ENCODE results near the gene CLTA. TPM values are rescaled to one million over a fixed set of nuclear protein-coding genes. Genes with fewer than 3 reads are reported as not detected.
A peak's percentile ranks its signal among the peaks of the same experiment; 100 is the strongest.

CLTA gene, protein sequence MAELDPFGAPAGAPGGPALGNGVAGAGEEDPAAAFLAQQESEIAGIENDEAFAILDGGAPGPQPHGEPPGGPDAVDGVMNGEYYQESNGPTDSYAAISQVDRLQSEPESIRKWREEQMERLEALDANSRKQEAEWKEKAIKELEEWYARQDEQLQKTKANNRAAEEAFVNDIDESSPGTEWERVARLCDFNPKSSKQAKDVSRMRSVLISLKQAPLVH
- 100 to 1,000 TPM; 210 to 259 TPM for total RNA-seq

DNA sequence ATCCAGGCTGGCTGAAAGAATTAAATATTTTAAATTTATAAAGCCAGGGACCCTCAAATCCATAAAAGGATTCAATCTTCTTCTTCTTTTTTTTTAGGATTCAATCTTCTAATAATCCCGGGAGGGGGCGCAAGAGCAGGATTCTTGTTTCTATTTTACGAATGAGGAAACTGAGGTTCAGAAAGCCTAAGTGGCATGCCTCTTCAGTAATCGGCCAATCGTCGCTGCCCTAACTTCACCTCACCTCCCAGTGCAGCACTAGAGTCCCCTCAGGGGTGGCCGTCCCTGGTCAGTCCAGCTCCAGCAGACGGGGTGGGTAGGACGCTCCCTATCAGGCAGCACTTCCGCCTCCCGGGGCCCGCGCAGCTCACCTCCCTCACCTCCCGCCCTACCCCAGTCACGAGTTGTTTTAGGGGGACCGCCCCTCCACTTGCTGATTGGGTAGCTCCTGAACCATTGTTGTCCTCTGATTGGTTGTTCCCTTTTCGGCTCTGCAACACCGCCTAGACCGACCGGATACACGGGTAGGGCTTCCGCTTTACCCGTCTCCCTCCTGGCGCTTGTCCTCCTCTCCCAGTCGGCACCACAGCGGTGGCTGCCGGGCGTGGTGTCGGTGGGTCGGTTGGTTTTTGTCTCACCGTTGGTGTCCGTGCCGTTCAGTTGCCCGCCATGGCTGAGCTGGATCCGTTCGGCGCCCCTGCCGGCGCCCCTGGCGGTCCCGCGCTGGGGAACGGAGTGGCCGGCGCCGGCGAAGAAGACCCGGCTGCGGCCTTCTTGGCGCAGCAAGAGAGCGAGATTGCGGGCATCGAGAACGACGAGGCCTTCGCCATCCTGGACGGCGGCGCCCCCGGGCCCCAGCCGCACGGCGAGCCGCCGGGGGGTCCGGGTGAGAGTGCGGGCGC is at the start of gene CLTA:
Gene CLTA (plus strand): TSS at position 534 of the 902 bp plus-strand sequence. CDS start 136 bp downstream, at position 670.
- H3K9me3 ChIP-seq = no peaks in the 10 kb centered on the region
- no peaks in the 10 kb centered on the region for H3K27me3 ChIP-seq (replicated peaks; ENCODE audit: insufficient read depth)
- peaks cover 5% of the 10 kb centered on the region for H3K4me1 ChIP-seq (replicated peaks)
- H3K4me3 ChIP-seq = peak within 1 kb of the TSS; percentile 95 to 96
- H3K27ac ChIP-seq = peak within 1 kb of the TSS; percentile 81 to 90
- H3K36me3 ChIP-seq = no peaks in the 10 kb centered on the region
- intact Hi-C loops (cut with DNase I) = loop anchor here (2.0 to 10.0 kb wide), 2 partner anchors 48 to 64 kb away; partner anchors contain the start of gene GNE
- WGBS = under 1% methylated on average over 38 of the region's 68 CpGs
- TF ChIP-seq POLR2A (IDR thresholded peaks at IDR 0.05) = peak; percentile 87
- TF ChIP-seq, protein P1, sequence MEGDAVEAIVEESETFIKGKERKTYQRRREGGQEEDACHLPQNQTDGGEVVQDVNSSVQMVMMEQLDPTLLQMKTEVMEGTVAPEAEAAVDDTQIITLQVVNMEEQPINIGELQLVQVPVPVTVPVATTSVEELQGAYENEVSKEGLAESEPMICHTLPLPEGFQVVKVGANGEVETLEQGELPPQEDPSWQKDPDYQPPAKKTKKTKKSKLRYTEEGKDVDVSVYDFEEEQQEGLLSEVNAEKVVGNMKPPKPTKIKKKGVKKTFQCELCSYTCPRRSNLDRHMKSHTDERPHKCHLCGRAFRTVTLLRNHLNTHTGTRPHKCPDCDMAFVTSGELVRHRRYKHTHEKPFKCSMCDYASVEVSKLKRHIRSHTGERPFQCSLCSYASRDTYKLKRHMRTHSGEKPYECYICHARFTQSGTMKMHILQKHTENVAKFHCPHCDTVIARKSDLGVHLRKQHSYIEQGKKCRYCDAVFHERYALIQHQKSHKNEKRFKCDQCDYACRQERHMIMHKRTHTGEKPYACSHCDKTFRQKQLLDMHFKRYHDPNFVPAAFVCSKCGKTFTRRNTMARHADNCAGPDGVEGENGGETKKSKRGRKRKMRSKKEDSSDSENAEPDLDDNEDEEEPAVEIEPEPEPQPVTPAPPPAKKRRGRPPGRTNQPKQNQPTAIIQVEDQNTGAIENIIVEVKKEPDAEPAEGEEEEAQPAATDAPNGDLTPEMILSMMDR (IDR thresholded peaks at IDR 0.05) = peak; percentile 21 to 76 (median 56)
- peak; percentile 98 for TF ChIP-seq POLR2AphosphoS5 (IDR thresholded peaks at IDR 0.05)
- DNase-seq (ENCODE audit: low spot score) = peak; percentile 98

DNA sequence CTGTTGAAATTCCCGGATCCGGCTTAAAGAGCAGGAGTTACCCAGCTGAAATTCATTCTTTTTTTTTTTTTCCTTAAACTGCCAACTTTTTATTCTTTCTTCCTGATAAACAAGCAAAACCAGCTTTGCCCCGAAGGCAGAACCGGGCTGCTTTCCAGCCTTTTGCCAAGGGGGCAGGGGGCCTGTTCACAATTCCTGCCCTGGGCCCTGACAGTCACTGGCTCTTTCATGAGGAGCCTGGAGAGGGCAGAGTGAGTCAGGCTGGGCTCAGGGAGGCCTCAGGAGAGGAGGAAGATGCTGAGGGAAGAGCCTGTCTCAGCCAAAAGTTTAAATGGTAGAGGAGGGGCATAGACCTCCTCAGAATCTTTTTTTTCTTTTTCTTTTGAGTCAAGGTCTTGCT is 49.4 kb upstream of the CLTA start:
- peak overlapping the region; percentile 74 to 80 for H3K27ac ChIP-seq
- no peaks in the 10 kb centered on the region for H3K27me3 ChIP-seq (replicated peaks; ENCODE audit: insufficient read depth)
- intact Hi-C loops (cut with DNase I) = no loop called here
- H3K9me3 ChIP-seq = no peaks in the 10 kb centered on the region
- peak; percentile 55 for DNase-seq (ENCODE audit: low spot score)
- H3K4me1 ChIP-seq (replicated peaks) = peaks cover 5% of the 10 kb centered on the region
- H3K4me3 ChIP-seq = no peak overlapping the region
- TF ChIP-seq POLR2A (IDR thresholded peaks at IDR 0.05) (no peak), POLR2AphosphoS5 (IDR thresholded peaks at IDR 0.05) (peak; percentile 31)
- TF ChIP-seq, protein P1 (IDR thresholded peaks at IDR 0.05) = peak in 2 of 4 experiments; percentile 37 to 51
- no peaks in the 10 kb centered on the region for H3K36me3 ChIP-seq
- 14% methylated on average over 4 of the region's 4 CpGs for WGBS

DNA sequence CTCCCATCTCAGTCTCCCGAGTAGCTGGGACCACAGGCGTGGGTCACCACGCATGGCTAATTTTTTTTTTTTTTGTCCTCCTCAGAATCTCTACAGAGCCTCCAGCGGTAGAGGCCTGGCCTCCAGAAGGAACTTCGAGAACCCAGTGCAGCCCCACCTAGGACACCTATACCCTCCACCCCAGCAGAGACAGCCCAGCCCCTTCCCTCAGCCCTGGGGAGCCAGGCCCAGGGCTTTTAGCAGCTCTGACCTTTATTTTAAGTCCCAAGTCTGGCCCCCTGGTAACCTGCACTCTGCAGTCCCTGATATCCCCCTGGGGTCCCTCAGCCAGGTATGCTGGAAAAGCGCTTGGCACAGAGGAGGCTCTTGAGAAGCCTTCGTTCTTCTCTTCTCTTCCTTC is 49.0 kb upstream of the CLTA start:
- no peak overlapping the region for H3K4me3 ChIP-seq
- intact Hi-C loops (cut with DNase I) = loop anchor here (2.0 kb wide), 2 partner anchors 21 to 49 kb away; partner anchors contain the start of gene CLTA
- no peak for DNase-seq (ENCODE audit: low spot score)
- peak overlapping the region; percentile 74 to 80 for H3K27ac ChIP-seq
- H3K27me3 ChIP-seq (replicated peaks; ENCODE audit: insufficient read depth) = no peaks in the 10 kb centered on the region
- peaks cover 5% of the 10 kb centered on the region for H3K4me1 ChIP-seq (replicated peaks)
- WGBS = 79% methylated on average over 7 of the region's 7 CpGs
- no peaks in the 10 kb centered on the region for H3K9me3 ChIP-seq
- H3K36me3 ChIP-seq = no peaks in the 10 kb centered on the region
- TF ChIP-seq POLR2AphosphoS5 (IDR thresholded peaks at IDR 0.05) (no peak), POLR2A (IDR thresholded peaks at IDR 0.05) (no peak)
- TF ChIP-seq, protein P1 (IDR thresholded peaks at IDR 0.05) = no peak

DNA sequence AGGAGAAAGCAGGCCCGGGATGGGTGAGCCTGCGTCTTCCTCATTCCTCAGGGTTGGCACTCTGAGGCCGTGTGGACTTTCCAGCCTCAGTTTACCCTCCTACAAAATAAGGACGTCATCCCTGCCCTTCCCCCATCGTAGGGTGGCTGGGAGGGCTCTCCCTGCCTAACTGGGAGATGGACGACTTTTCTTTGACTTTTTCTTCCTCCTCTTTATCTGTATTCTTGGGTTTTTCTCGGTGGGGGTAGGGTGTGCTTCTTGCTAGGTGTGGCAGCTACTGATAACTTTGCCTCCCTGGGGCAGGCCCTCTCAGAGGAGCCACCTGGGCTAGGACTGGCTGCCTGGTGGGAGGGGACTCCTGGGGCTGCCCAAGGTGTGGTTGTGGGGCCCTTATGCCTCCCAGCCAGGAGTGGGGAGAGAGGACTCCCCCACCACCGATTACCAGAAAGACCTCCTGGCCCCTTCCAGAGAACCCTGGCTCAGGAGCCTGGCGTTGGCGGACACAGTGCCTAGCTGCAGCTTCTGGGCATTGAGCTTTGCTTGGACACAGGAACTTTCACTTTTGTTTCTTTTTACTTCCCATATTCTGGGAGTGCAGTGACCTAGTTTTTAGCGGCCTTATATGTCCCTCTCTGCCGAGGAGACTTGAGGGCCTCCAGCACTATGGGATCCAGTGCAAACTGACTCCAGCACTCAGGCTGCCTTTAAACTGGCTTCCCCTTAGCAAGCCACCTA is 48.0 kb upstream of the CLTA start:
- Histone ChIP-seq H3K27ac (peak overlapping the region; percentile 74 to 80), H3K9me3 (no peaks in the 10 kb centered on the region), H3K36me3 (no peaks in the 10 kb centered on the region), H3K27me3 (replicated peaks; ENCODE audit: insufficient read depth) (no peaks in the 10 kb centered on the region), H3K4me3 (no peak overlapping the region), H3K4me1 (replicated peaks) (peaks cover 5% of the 10 kb centered on the region)
- WGBS = 43% methylated on average over 12 of the region's 12 CpGs
- no peak for DNase-seq (ENCODE audit: low spot score)
- intact Hi-C loops (cut with DNase I) = loop anchor here (2.0 kb wide), 2 partner anchors 20 to 48 kb away; partner anchors contain the start of gene CLTA
- TF ChIP-seq, protein P1 (IDR thresholded peaks at IDR 0.05) = no peak
- TF ChIP-seq POLR2A (IDR thresholded peaks at IDR 0.05) (no peak), POLR2AphosphoS5 (IDR thresholded peaks at IDR 0.05) (no peak)

All from prostate gland (tissue), 2 donors.